T-helper 2 cell treated with Interferon-gamma antibody and Interleukin-4, amounts not matched to agents 5 μg/mL and 100 μg/mL, for 36 hours (primary cell): ENCODE measurements around the gene AFAP1L2.

Experiments
- DNase-seq: peaks from one replicate; pipeline ENCODE4 v3.0.0; 2021; ENCODE audit warnings: low spot score
- H3K27ac Mint-ChIP-seq: one replicate; pipeline ENCODE4 v1.8.0; 2021; ENCODE audit warnings: mild to moderate bottlenecking, mixed read lengths
- H3K27me3 Mint-ChIP-seq: one replicate; pipeline ENCODE4 v1.8.0; 2021; ENCODE audit warnings: low read depth, mixed read lengths
- H3K36me3 Mint-ChIP-seq: one replicate; pipeline ENCODE4 v1.8.0; 2021; ENCODE audit warnings: low read depth, mixed read lengths
- H3K4me1 Mint-ChIP-seq: one replicate; pipeline ENCODE4 v1.8.0; 2021; ENCODE audit warnings: low read depth, mixed read lengths
- H3K4me3 Mint-ChIP-seq: one replicate; pipeline ENCODE4 v1.8.0; 2022; ENCODE audit warnings: mild to moderate bottlenecking, moderate library complexity, mixed read lengths
- H3K9me3 Mint-ChIP-seq: one replicate; pipeline ENCODE4 v1.8.0; 2021; ENCODE audit warnings: mixed read lengths

AFAP1L2 gene

GRCh38 chr10:114260366-114260765, 143.9 kb downstream of the AFAP1L2 start:
- H3K27me3 Mint-ChIP-seq = peaks cover 5% of the 10 kb centered on the region
- no peak overlapping the region for H3K27ac Mint-ChIP-seq
- DNase-seq = no peak
- H3K4me1 Mint-ChIP-seq = no peaks in the 10 kb centered on the region
- H3K36me3 Mint-ChIP-seq = no peaks in the 10 kb centered on the region
- H3K9me3 Mint-ChIP-seq = no peaks in the 10 kb centered on the region
- no peak overlapping the region for H3K4me3 Mint-ChIP-seq

GRCh38 chr10:114259824-114260223, 144.5 kb downstream of the AFAP1L2 start:
- H3K9me3 Mint-ChIP-seq = no peaks in the 10 kb centered on the region
- no peak overlapping the region for H3K4me3 Mint-ChIP-seq
- H3K27me3 Mint-ChIP-seq = peaks cover 5% of the 10 kb centered on the region
- no peaks in the 10 kb centered on the region for H3K4me1 Mint-ChIP-seq
- DNase-seq = no peak
- no peak overlapping the region for H3K27ac Mint-ChIP-seq
- no peaks in the 10 kb centered on the region for H3K36me3 Mint-ChIP-seq

GRCh38 chr10:114258274-114258840, 145.9 kb downstream of the AFAP1L2 start:
- Mint-ChIP-seq H3K27ac (no peak overlapping the region), H3K9me3 (no peaks in the 10 kb centered on the region), H3K36me3 (no peaks in the 10 kb centered on the region), H3K27me3 (peaks cover 5% of the 10 kb centered on the region), H3K4me3 (no peak overlapping the region), H3K4me1 (no peaks in the 10 kb centered on the region)
- no peak for DNase-seq

- DNase-seq = no peak
- Mint-ChIP-seq H3K27ac (no peak overlapping the region), H3K9me3 (no peaks in the 10 kb centered on the region), H3K36me3 (no peaks in the 10 kb centered on the region), H3K4me1 (no peaks in the 10 kb centered on the region), H3K27me3 (peaks cover 5% of the 10 kb centered on the region), H3K4me3 (no peak overlapping the region)
Observed at GRCh38 chr10:114257498-114257897, 146.8 kb downstream of the AFAP1L2 start.

- H3K4me3 Mint-ChIP-seq = no peak overlapping the region
- H3K4me1 Mint-ChIP-seq = no peaks in the 10 kb centered on the region
- H3K27me3 Mint-ChIP-seq = peaks cover 5% of the 10 kb centered on the region
- H3K27ac Mint-ChIP-seq = no peak overlapping the region
- no peaks in the 10 kb centered on the region for H3K36me3 Mint-ChIP-seq
- DNase-seq = no peak
- no peaks in the 10 kb centered on the region for H3K9me3 Mint-ChIP-seq
Observed at GRCh38 chr10:114256822-114257221, 147.5 kb downstream of the AFAP1L2 start.

GRCh38 chr10:114256008-114256765, 148.1 kb downstream of the AFAP1L2 start:
- no peaks in the 10 kb centered on the region for H3K9me3 Mint-ChIP-seq
- H3K36me3 Mint-ChIP-seq = no peaks in the 10 kb centered on the region
- H3K27me3 Mint-ChIP-seq = peaks cover 5% of the 10 kb centered on the region
- no peaks in the 10 kb centered on the region for H3K4me1 Mint-ChIP-seq
- H3K27ac Mint-ChIP-seq = no peak overlapping the region
- DNase-seq = no peak
- H3K4me3 Mint-ChIP-seq = no peak overlapping the region

GRCh38 chr10:114255227-114255626, 149.1 kb downstream of the AFAP1L2 start:
- no peaks in the 10 kb centered on the region for H3K36me3 Mint-ChIP-seq
- no peak for DNase-seq
- H3K27me3 Mint-ChIP-seq = peaks cover 5% of the 10 kb centered on the region
- no peak overlapping the region for H3K27ac Mint-ChIP-seq
- H3K9me3 Mint-ChIP-seq = no peaks in the 10 kb centered on the region
- no peaks in the 10 kb centered on the region for H3K4me1 Mint-ChIP-seq
- H3K4me3 Mint-ChIP-seq = no peak overlapping the region

GRCh38 chr10:114252883-114253282, 151.4 kb downstream of the AFAP1L2 start:
- Mint-ChIP-seq H3K4me3 (no peak overlapping the region), H3K9me3 (no peaks in the 10 kb centered on the region), H3K27ac (no peak overlapping the region), H3K4me1 (no peaks in the 10 kb centered on the region), H3K36me3 (no peaks in the 10 kb centered on the region), H3K27me3 (no peaks in the 10 kb centered on the region)
- DNase-seq = no peak

- DNase-seq = no peak
- Mint-ChIP-seq H3K36me3 (no peaks in the 10 kb centered on the region), H3K27me3 (no peaks in the 10 kb centered on the region), H3K4me1 (no peaks in the 10 kb centered on the region), H3K9me3 (no peaks in the 10 kb centered on the region), H3K4me3 (no peak overlapping the region), H3K27ac (no peak overlapping the region)
Observed at GRCh38 chr10:114252092-114252491, 152.2 kb downstream of the AFAP1L2 start.

GRCh38 chr10:114250716-114251115, 153.6 kb downstream of the AFAP1L2 start:
- Mint-ChIP-seq H3K9me3 (no peaks in the 10 kb centered on the region), H3K27ac (no peak overlapping the region), H3K27me3 (no peaks in the 10 kb centered on the region), H3K36me3 (no peaks in the 10 kb centered on the region), H3K4me3 (no peak overlapping the region), H3K4me1 (no peaks in the 10 kb centered on the region)
- DNase-seq = no peak

GRCh38 chr10:114250236-114250635, 154.1 kb downstream of the AFAP1L2 start:
- Mint-ChIP-seq H3K4me3 (no peak overlapping the region), H3K4me1 (no peaks in the 10 kb centered on the region), H3K9me3 (no peaks in the 10 kb centered on the region), H3K27me3 (no peaks in the 10 kb centered on the region), H3K36me3 (no peaks in the 10 kb centered on the region), H3K27ac (no peak overlapping the region)
- no peak for DNase-seq

GRCh38 chr10:114246679-114247305, 157.5 kb downstream of the AFAP1L2 start:
- H3K27me3 Mint-ChIP-seq = peaks cover 29% of the 10 kb centered on the region
- H3K4me3 Mint-ChIP-seq = no peak overlapping the region
- no peak overlapping the region for H3K27ac Mint-ChIP-seq

GRCh38 chr10:114245121-114245791, 159.0 kb downstream of the AFAP1L2 start:
- no peak for DNase-seq
- no peaks in the 10 kb centered on the region for H3K9me3 Mint-ChIP-seq
- H3K27ac Mint-ChIP-seq = no peak overlapping the region
- H3K4me1 Mint-ChIP-seq = no peaks in the 10 kb centered on the region
- H3K27me3 Mint-ChIP-seq = peaks cover 40% of the 10 kb centered on the region
- H3K4me3 Mint-ChIP-seq = no peak overlapping the region
- H3K36me3 Mint-ChIP-seq = no peaks in the 10 kb centered on the region

More at GRCh38 chr10:114246679-114247305, 157.5 kb downstream of the AFAP1L2 start:
- no peaks in the 10 kb centered on the region for H3K9me3 Mint-ChIP-seq
- DNase-seq = no peak
- no peaks in the 10 kb centered on the region for H3K36me3 Mint-ChIP-seq
- no peaks in the 10 kb centered on the region for H3K4me1 Mint-ChIP-seq
